ENCODE data around the gene CCDC187.

CCDC187 gene

GRCh38 chr9:136235709-136236455 lies 68.0 kb downstream of the CCDC187 start:
- no peak for DNase-seq (ENCODE audit: low read depth)
- no peak for TF ChIP-seq CTCF (IDR thresholded peaks at IDR 0.05; ENCODE audit: insufficient read depth, low read depth, low read length, missing control alignments)
- H3K4me3 ChIP-seq (ENCODE audit: low read length) = no peak overlapping the region

- no peak overlapping the region for H3K4me3 ChIP-seq (ENCODE audit: low read length)
- DNase-seq (ENCODE audit: low read depth) = no peak
- no peak for TF ChIP-seq CTCF (IDR thresholded peaks at IDR 0.05; ENCODE audit: insufficient read depth, low read depth, low read length, missing control alignments)
Measured at GRCh38 chr9:136235171-136235570, 68.7 kb downstream of the CCDC187 start.

GRCh38 chr9:136234597-136234996 lies 69.3 kb downstream of the CCDC187 start:
- TF ChIP-seq CTCF (IDR thresholded peaks at IDR 0.05; ENCODE audit: insufficient read depth, low read depth, low read length, missing control alignments) = no peak
- H3K4me3 ChIP-seq (ENCODE audit: low read length) = no peak overlapping the region
- no peak for DNase-seq (ENCODE audit: low read depth)

GRCh38 chr9:136233868-136234267 lies 70.0 kb downstream of the CCDC187 start:
- no peak for DNase-seq (ENCODE audit: low read depth)
- H3K4me3 ChIP-seq (ENCODE audit: low read length) = no peak overlapping the region
- TF ChIP-seq CTCF (IDR thresholded peaks at IDR 0.05; ENCODE audit: insufficient read depth, low read depth, low read length, missing control alignments) = no peak

- H3K4me3 ChIP-seq (ENCODE audit: low read length) = no peak overlapping the region
- TF ChIP-seq CTCF (IDR thresholded peaks at IDR 0.05; ENCODE audit: insufficient read depth, low read depth, low read length, missing control alignments) = no peak
- DNase-seq (ENCODE audit: low read depth) = no peak
Measured at GRCh38 chr9:136233411-136233810, 70.5 kb downstream of the CCDC187 start.

GRCh38 chr9:136232969-136233368 lies 70.9 kb downstream of the CCDC187 start:
- H3K4me3 ChIP-seq (ENCODE audit: low read length) = no peak overlapping the region
- no peak for TF ChIP-seq CTCF (IDR thresholded peaks at IDR 0.05; ENCODE audit: insufficient read depth, low read depth, low read length, missing control alignments)
- DNase-seq (ENCODE audit: low read depth) = no peak
